Measurements from ENCODE around the gene DNAH6.

DNA sequence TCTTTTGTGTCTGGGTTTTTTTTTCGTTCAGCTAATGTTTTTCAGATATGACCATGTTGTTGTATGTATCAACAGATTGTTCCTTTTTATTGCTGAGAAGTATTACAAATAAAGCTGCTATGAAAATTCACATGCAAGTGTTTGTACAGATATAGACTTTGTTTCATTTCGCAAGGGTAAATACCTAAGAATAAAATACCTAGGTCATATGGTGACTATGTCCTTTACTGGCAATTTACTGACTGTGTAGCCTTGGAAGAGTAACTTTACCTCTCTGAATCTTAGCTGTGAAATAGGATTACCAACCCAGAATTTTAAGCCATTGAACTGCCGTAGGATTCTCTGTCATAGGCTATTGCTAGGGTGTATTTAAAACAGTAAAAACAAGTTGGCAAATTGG is 19.0 kb upstream of the DNAH6 start:
- TF ChIP-seq, protein P1, sequence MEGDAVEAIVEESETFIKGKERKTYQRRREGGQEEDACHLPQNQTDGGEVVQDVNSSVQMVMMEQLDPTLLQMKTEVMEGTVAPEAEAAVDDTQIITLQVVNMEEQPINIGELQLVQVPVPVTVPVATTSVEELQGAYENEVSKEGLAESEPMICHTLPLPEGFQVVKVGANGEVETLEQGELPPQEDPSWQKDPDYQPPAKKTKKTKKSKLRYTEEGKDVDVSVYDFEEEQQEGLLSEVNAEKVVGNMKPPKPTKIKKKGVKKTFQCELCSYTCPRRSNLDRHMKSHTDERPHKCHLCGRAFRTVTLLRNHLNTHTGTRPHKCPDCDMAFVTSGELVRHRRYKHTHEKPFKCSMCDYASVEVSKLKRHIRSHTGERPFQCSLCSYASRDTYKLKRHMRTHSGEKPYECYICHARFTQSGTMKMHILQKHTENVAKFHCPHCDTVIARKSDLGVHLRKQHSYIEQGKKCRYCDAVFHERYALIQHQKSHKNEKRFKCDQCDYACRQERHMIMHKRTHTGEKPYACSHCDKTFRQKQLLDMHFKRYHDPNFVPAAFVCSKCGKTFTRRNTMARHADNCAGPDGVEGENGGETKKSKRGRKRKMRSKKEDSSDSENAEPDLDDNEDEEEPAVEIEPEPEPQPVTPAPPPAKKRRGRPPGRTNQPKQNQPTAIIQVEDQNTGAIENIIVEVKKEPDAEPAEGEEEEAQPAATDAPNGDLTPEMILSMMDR (IDR thresholded peaks at IDR 0.05): no peak
- no peak for TF ChIP-seq HMGA2 (CRISPR knock-in tag; IDR thresholded peaks at IDR 0.05)
- TF ChIP-seq NR1H2 (CRISPR knock-in tag; IDR thresholded peaks at IDR 0.05): no peak

All from WTC11 (cell line).